Ureter (tissue), 1 donor: ENCODE results near the gene DNASE2. TPM values are rescaled to one million over a fixed set of nuclear protein-coding genes. Genes with fewer than 3 reads are reported as not detected.

Experiments
- DNase-seq: peaks from one replicate; pipeline ENCODE4 v3.0.0-alpha.2; 2020; ENCODE audit warnings: low spot score
- total RNA-seq: library from RNA; stranded (reverse); gene quantifications from one replicate; pipeline ENCODE4 v1.2.4, GENCODE V29; 2023
- donor health status: DM: yes; HTN: yes; CAD: no.

The DNASE2 gene
- total RNA-seq, 1 donor from 2014 or later: 42.2 TPM

- no peak for DNase-seq
Measured at GRCh38 chr19:12834566-12834943, 46.7 kb downstream of the DNASE2 start, which contains the start of gene RTBDN. RTBDN (minus strand) TSS chr19:12834579; CDS start chr19:12829979, 4,600 bp downstream.

- no peak for DNase-seq
Measured at GRCh38 chr19:12833738-12834565, 47.3 kb downstream of the DNASE2 start.

GRCh38 chr19:12833418-12833737, 47.9 kb downstream of the DNASE2 start:
- DNase-seq: no peak

GRCh38 chr19:12828494-12828893, 52.8 kb downstream of the DNASE2 start:
- DNase-seq: no peak

GRCh38 chr19:12825254-12826131, 55.8 kb downstream of the DNASE2 start:
- DNase-seq: no peak

Other genes with a start within 250 kb of the DNASE2 start
- 85.1 TPM for gene MAN2B1, start 214.7 kb downstream of the DNASE2 start, total RNA-seq
- 11.0 TPM for gene WDR83, start 214.6 kb downstream of the DNASE2 start, total RNA-seq
- gene DHPS, start 199.6 kb downstream of the DNASE2 start, total RNA-seq: 79.7 TPM
- not detected for gene GNG14, start 193.5 kb downstream of the DNASE2 start, total RNA-seq
- gene FBXW9, start 184.8 kb downstream of the DNASE2 start, total RNA-seq: 8.7 TPM
- 111 TPM for gene TNPO2, start 157.5 kb downstream of the DNASE2 start, total RNA-seq
- 132 TPM for gene TRIR, start 146.8 kb downstream of the DNASE2 start, total RNA-seq
- gene GET3, start 144.0 kb downstream of the DNASE2 start, total RNA-seq: 55.6 TPM
- gene BEST2, start 129.7 kb downstream of the DNASE2 start, total RNA-seq: not detected
- gene HOOK2, start 105.9 kb downstream of the DNASE2 start, total RNA-seq: 79.0 TPM
- 191 TPM for gene JUNB, start 90.0 kb downstream of the DNASE2 start, total RNA-seq
- 196 TPM for gene PRDX2, start 79.6 kb downstream of the DNASE2 start, total RNA-seq
- 4.4 TPM for gene THSD8, start 79.4 kb downstream of the DNASE2 start, total RNA-seq
- gene RNASEH2A, start 74.9 kb downstream of the DNASE2 start, total RNA-seq: 8.8 TPM
- gene RTBDN, start 46.9 kb downstream of the DNASE2 start, total RNA-seq: not detected
- gene MAST1, start 42.9 kb downstream of the DNASE2 start, total RNA-seq: 0.36 TPM
- gene KLF1, start 5.8 kb upstream of the DNASE2 start, total RNA-seq: not detected
- gene GCDH, start 9.7 kb upstream of the DNASE2 start, total RNA-seq: 35.6 TPM
- 0.52 TPM for gene SYCE2, start 37.8 kb upstream of the DNASE2 start, total RNA-seq
- 60.9 TPM for gene FARSA, start 52.3 kb upstream of the DNASE2 start, total RNA-seq
- gene CALR, start 57.2 kb upstream of the DNASE2 start, total RNA-seq: 643 TPM
- 96.5 TPM for gene RAD23A, start 64.4 kb upstream of the DNASE2 start, total RNA-seq
- gene GADD45GIP1, start 75.8 kb upstream of the DNASE2 start, total RNA-seq: 12.4 TPM
- not detected for gene DAND5, start 88.1 kb upstream of the DNASE2 start, total RNA-seq
- 91.7 TPM for gene NFIX, start 114.0 kb upstream of the DNASE2 start, total RNA-seq
- gene LYL1, start 221.4 kb upstream of the DNASE2 start, total RNA-seq: 3.0 TPM
- 54.6 TPM for gene TRMT1, start 235.3 kb upstream of the DNASE2 start, total RNA-seq
- 57.0 TPM for gene NACC1, start 236.8 kb upstream of the DNASE2 start, total RNA-seq